Activated T-cell treated with anti-CD3 and anti-CD28 coated beads for 4 hours (primary cell): ENCODE results near the gene RBM14.
"Not testable (repeated sequence)": the region's sequence is repeated elsewhere in the genome, so short reads cannot be mapped to it uniquely, and the experiment has no call there.

ENCODE experiments used
- DNase-seq: peaks from one replicate; pipeline ENCODE4 v3.0.0-alpha.2; 2020

RBM14 gene

GRCh38 chr11:66600219-66600618 is 16.2 kb upstream of the RBM14 start:
- no peak for DNase-seq

- DNase-seq: no peak
Measured at GRCh38 chr11:66600631-66601233, 15.7 kb upstream of the RBM14 start.

- no peak for DNase-seq
Measured at GRCh38 chr11:66603072-66603471, 13.4 kb upstream of the RBM14 start.

GRCh38 chr11:66604155-66604554 is 12.3 kb upstream of the RBM14 start:
- no peak for DNase-seq

- not testable (repeated sequence) for DNase-seq
Measured at GRCh38 chr11:66606608-66607007, 9.8 kb upstream of the RBM14 start.

GRCh38 chr11:66607126-66607834 is 9.2 kb upstream of the RBM14 start:
- no peak for DNase-seq

GRCh38 chr11:66609721-66610617 is 6.5 kb upstream of the RBM14 start:
- no peak for DNase-seq

GRCh38 chr11:66612458-66612857 is 4.0 kb upstream of the RBM14 start:
- DNase-seq: no peak

GRCh38 chr11:66614073-66614472 is 2.4 kb upstream of the RBM14 start:
- no peak for DNase-seq

GRCh38 chr11:66617155-66617834 is 865 bp downstream of the RBM14 start:
- no peak for DNase-seq

- DNase-seq: no peak
Measured at GRCh38 chr11:66619080-66619554, 2.7 kb downstream of the RBM14 start.

- no peak for DNase-seq
Measured at GRCh38 chr11:66624450-66624849, 8.0 kb downstream of the RBM14 start.

GRCh38 chr11:66625041-66625751 is 8.8 kb downstream of the RBM14 start:
- DNase-seq: no peak

- DNase-seq: no peak
Measured at GRCh38 chr11:66625752-66626149, 9.3 kb downstream of the RBM14 start.

GRCh38 chr11:66626382-66626781 is 10.0 kb downstream of the RBM14 start:
- DNase-seq: no peak

GRCh38 chr11:66626926-66627325 is 10.5 kb downstream of the RBM14 start:
- DNase-seq: no peak

GRCh38 chr11:66628061-66628603 is 11.7 kb downstream of the RBM14 start:
- DNase-seq: no peak

- DNase-seq: no peak
Measured at GRCh38 chr11:66629356-66629755, 12.9 kb downstream of the RBM14 start.

GRCh38 chr11:66631883-66632282 is 15.5 kb downstream of the RBM14 start:
- DNase-seq: no peak

- no peak for DNase-seq
Measured at GRCh38 chr11:66632952-66633351, 16.5 kb downstream of the RBM14 start.

- DNase-seq: no peak
Measured at GRCh38 chr11:66636411-66636810, 20.0 kb downstream of the RBM14 start.

- DNase-seq: no peak
Measured at GRCh38 chr11:66637557-66638176, 21.2 kb downstream of the RBM14 start.
